Activated CD8-positive, alpha-beta memory T cell treated with anti-CD3 and anti-CD28 coated beads for 4 hours (primary cell): Measurements from ENCODE around the gene ITGA5.
A peak's percentile ranks its signal among the peaks of the same experiment; 100 is the strongest.

Source experiments
- DNase-seq, 2 donors: peaks; one replicate each; pipeline ENCODE4 v3.0.0-alpha.2; 2020; ENCODE audit warnings: low read depth in 2 of 2

ITGA5 gene

DNA sequence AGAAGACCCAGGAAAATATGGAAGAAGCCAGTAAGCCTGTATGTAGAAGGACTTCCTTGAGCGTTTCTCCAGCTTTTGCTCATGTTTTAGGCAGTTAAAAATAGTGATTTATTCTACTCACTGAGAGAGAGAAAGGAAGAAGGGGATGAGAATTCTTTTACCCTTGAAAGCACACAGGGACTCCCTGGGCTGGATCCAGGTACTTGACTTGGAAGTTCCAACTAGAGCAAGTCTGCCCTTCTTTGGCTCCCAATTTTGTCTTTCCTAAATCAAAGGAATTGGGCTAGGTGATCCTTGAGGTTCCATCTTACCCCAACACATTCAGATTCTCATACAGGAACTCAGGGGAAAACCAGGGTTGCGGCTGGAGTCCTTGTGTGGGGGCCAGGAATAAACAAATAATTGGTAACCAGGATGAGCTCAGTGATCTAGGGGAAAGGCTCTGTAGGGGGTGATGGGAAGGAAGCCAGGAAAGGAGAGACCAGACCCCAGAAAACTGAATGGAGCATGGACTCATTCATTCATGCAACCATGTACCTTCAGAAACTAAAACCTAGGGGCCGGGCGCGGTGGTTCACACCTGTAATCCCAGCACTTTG is 11.5 kb upstream of the ITGA5 start:
- no peak for DNase-seq

DNA sequence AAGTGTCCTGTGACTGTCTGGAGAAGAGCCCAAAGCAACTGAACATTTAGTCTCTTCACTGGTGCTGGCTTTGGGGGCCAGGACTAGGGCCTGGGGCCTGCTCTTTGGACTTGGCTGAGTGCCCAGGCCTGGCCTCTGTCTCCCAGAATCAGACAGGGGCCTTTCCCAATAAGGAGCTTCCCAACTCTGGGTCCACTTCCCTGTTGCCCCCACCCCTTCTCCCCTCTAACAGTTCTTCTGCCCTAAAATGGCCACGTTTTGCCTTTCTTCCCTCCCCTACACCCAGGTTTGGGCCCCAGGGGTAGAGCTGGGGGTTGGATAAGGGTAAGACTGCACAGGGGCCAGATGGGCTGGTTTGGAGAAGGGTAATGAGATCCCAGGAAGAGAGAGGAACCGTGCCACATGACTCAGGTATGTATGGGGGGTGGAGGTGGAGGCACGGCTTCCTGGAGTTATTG is 10.0 kb upstream of the ITGA5 start:
- DNase-seq = no peak

DNA sequence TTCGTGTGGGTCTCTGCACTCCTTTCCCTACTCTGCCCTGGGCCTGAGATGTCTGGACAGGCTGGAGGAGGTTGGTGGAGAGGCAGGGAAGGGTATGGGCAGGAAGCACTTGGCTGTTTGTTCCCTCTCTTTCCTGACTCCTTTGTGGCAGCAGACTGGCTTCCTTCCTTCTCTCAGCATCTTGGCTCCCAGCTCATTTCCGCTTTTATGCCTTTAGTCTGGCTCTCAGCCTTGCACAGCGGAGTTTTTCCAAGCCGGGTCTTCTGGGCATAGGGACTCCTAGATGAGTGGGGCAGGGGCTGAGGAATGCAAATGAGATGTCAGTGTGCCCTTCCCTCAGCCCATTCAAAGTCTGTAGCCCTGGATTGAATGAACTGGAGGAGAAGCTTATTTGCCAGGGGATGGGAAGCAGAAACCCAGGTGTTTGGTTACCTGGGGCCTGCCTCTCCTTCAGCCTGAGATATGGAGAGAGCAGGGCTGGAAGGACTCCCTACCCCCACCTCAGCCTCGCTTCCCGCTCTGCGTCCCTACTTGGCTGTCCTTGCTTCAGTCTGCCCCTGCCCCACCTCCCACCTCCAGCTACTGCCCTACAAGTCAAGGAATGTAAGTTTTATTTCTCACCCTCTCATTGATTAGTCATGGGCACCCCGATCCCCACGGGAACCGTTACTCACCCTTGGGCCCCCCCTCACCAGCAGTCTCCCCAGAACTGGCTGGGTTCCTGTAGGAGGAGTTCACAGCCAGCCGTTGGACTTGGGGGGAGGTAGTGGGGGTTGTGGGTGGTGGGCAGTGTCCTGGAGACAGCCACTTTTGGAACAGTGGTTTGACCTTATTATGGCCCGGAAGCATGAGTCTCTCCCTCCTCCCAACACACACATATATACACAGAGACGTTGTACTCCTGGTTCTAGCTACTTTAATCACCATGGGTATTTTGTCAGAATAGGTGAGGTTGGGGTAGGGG is 9.3 kb upstream of the ITGA5 start:
- DNase-seq = no peak

DNA sequence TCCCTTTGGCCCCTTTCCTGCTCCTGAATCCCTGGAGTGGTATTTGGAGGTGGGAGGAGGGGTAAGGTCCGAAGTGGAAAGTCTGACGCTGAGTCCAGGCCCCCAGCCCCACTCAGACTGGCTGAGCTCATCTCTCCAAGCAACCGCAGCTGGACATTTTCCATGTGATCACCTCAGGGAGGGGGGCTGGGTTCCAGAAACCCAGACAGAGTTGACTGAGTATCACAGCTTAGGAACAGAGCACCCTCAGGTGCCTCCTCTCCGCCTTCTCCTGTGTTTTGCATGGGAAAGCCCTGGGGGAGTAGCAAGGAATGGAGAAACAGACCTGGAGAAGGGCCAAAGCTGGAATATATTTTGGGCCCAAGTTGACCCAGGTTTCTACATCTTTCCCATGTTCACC is 8.0 kb upstream of the ITGA5 start:
- no peak for DNase-seq

DNA sequence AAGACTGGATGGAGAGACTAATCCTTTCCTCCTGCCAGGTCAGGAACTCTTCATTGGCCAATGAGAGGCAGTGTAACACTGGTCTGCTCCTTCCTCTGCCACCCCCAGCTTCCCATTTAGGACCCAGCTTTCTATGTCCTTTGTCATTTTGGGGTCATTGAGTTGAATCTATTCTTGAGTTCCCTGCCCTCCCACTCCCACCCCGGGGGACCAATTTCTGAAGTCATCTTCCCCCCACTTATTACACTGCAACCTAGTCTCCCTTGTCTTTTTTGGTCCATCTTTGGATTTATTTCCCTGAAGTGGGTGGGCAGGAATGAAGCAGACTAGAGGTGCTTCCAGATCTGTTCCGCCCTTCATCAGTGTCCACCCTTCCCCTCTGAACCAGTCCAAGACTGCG is 7.6 kb upstream of the ITGA5 start:
- DNase-seq = no peak

DNA sequence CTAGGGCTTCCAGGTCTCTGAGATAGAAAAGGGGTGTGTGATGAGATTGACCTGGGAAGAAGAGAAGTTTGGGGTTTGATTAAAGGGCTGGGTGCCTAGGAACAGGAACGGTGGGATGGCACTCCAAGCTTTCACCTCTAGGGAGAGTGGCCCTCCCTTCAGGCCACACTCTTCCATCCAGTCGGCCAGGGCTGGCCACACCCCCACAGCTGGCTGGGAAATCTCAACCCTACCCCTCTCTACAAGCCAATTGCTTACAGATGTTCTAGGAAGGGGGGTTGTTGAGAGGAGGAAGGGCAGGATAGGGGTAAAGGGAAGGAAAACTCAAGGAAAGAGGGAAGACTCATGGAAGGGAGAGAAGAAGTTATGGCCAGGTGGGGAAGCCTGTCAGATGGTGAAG is 6.6 kb upstream of the ITGA5 start:
- no peak for DNase-seq

DNA sequence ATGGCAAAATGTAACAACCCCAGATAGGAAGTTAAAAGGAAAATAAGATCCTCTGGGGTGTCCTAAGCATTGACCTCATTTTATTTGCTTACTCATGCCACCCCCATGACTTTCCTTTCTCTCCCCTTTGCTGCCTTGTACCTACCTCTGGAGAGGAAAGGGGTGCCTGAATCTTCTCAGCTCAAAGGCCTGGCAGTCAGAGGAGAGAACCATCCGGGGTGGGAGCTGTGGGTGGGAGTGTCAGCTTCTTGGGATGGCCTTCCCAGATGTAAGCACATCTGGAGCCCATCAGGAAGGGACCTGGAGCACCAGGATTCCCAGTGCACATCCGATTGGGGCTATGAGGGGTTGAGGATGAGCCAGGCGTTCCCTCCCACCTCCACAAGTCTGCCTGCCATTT is 5.2 kb upstream of the ITGA5 start:
- no peak for DNase-seq

DNA sequence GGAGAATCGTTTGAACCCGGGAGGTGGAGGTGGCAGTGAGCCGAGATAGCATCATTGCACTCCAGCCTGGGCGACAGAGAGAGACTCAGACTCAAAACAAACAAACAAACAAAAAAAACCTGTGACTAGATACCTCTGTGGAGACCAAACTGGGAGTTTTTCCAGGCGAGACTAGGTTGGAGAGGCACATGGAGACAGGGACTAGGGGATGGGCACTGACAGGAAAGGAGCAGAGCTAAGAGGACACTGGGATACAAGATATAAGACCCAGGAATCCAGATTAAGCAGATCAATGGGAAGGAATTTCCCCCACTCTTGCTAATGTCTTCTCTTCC is 4.7 kb upstream of the ITGA5 start:
- DNase-seq = no peak

DNA sequence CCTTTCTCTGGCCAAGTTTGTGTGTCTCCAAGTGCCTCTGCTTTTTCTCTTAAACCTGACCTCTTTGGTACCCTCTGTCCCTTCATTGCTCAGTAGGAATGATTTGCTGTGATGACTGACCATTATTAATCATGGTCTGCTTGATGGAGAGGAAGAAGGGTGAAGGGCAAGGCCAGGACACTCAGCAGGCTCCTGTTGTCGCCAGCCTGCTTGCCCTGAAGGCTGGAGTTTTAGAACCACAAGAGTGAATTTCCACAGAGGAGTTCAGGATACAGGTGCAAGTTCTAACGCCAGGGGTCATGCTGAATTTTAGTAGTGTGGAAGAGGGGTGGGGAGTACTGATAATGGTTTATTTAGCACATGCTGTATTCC is 2.8 kb upstream of the ITGA5 start:
- DNase-seq = no peak

DNA sequence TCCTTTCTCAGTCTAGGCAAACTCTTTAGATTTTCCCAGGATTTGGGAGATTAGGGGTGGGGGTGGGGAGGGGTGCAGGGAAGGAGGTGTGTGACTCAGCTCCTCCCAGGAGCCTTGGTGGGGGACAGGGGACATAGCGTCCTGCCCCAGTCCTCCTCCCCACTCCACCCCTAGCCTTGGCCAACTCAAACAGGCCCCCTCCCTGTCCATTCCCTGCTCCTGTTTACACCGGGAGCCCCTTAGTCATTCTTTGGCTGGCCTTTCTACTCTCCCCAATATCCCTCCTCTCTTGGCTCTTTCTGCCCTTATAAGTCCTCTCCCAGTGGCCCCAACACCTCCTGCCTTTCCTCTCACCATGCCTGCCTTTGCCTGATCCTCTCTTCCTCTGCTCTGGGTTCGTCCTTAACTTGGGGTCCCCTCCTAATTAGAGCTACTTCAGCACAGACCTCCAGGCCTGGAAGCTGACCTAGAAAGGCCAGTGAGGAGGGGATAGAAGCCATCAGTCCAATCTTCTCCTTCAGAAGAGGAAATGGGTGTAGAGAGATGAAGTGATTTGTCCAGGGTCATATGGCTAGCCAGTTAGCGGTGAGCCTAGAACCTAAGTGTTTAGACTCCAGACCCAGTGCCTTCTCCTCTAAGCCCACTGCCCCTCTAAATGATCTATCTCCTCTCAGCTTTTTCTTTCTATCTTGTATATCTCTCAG is 2.3 kb upstream of the ITGA5 start:
- DNase-seq = no peak

DNA sequence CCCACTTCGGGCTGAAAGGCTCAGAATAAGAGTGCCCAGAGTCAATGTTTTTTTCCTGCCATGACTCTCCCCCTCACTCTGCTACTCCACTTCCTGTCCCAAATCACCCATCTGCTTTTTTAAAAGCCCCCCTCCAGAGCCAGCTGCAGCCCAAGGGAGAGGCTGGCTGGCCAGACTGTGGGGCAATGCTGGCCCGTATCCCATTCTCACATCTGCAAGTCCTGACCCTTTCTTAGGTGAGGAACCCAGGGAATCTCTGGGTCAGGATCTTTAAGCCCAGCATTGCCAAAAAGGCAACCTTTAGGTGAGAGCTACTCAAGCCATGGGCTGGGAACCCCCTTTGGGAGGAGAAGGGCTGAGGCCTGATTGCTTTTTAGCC is 1.7 kb upstream of the ITGA5 start:
- DNase-seq = no peak

DNA sequence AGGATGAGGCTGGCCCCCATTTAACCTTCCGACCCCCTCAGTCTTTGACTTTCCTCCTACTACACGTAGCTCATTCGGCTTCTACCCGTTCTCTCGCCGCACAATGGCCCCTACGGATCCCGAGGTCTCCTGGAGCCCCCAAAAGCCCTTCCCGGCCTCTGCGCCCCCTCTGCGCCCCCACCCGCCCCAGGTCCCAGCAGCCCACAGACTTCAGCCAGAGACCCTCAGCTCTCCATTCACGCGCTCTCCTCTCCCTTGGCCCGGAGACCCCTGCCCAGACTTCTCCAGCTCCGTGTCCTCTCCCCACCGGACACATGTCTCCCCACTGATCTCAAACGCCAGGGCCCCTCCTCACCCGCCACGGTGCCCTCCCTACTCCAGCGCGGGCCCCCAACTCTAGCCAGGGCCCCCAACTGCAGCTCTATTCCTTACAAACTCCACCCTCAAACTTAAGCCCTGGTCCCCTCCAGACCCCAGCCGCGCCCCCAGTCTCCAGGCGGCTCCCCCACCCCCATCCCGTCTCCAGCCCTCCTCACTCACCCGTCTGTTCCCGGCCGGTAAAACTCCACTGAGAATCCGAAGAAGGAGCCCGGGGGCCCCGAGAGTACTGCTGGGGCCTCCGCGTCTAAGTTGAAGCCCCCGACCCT is 502 bp downstream of the ITGA5 start:
- DNase-seq = no peak

DNA sequence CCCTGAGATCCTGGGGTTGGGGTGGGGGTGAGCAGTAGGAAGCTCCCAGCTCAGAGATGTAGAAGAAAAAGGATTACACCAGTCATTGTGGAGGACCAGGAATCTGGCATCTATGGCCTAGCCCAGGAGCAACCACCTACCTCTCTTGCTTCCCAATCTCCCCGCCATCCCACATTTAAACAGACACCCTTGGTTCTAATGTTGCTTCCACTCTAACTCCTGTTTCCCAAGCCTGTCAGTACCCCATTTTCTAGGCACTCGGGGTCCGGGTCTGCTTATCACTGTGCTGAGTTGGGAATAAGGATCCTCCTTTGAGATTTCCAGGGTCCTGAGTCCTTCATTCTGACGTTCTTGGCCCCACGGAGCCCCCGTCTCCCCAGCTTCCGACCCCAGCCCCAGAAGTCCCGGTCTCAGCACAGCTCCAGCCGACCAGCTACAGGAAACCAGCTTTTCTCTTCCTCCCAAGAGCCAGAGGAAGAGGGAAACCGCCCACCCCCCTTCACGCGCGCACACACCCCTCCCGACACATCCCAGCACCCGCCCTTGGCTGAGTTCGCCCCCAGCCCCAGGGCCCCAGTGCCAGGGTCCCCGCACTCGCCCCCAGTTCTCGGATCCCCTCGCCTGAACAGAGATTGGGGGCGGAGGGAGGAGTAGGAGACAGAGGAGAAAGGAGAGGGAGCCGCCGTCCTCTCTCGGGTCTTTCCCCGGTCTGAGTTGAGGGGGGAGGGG is 1.2 kb downstream of the ITGA5 start:
- no peak for DNase-seq

DNA sequence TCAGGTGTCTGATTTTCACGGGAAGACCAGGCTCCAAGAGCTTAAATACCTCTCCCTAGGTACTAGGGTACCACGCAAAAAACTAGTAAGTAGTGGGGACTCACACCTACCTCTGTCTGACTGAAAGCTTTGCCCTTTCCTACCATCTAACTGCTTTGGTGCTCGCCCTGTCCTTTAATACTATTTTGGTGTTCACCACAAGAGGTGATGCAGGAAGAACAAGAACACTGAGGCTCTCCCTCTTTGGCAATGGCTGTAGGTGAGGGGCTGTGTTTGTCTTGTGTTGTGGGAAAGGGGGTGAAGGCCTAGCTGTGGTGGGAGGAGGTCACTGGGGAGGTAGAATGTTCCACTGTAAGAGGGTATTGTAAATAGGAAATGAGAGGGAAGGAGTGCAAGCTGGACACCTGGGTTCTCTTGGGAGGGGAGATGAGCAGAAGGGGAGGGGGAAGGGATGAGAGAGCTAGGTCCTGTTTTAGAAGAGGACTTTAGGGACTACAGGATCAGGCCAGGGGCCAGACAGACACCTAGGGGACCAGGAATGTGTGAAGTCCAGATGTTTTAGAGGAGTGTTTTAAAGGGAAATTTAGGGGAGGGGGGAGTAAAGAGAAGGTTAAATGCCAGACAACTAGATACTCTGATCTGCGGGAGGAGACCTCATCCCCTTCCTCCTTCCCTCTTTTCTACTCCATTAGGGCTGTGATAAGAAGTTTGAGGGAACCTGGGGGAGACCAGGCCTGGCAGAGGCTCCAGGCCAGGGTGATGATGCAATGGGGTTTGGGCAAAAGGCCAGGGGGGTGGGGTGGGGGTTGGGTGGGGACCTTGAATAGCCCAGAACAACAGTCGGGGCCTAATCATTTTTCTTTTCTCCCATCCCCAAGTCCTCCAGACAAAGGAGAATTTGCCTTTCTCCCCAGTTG is 2.1 kb downstream of the ITGA5 start:
- no peak for DNase-seq

DNA sequence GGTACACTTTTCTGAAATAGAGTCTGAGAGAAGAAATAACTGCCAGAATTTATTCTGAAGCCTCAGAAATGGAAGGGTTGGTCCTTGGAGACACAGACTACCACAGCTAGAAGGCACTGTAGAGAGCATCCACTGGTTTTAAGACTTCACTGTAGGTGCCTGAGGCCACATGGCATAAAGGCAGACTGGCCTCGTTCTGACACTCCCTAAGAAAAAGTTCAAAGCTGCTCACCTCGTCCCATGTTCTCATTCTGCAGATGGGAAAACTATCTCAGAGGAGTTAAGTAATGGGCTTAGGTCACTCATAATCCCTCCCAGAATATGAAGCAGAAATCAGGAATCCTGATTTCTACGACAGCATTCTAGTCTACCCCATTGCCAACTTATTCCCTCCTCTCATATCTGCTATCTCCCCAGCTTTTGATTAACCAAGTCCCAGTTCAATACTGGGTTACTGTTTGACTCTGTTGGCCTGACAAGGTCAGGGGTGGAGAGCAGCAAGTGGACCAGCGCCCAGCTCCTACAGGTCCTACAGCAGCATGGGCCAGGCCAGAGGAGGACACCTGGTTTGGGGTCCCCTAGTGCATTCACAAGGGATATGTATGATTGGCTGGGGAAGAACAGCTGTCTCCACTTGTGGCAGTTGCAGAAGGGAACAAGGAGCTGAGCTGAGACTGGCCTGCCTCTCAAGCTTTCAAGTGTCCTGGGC is 3.7 kb downstream of the ITGA5 start:
- DNase-seq = no peak

DNA sequence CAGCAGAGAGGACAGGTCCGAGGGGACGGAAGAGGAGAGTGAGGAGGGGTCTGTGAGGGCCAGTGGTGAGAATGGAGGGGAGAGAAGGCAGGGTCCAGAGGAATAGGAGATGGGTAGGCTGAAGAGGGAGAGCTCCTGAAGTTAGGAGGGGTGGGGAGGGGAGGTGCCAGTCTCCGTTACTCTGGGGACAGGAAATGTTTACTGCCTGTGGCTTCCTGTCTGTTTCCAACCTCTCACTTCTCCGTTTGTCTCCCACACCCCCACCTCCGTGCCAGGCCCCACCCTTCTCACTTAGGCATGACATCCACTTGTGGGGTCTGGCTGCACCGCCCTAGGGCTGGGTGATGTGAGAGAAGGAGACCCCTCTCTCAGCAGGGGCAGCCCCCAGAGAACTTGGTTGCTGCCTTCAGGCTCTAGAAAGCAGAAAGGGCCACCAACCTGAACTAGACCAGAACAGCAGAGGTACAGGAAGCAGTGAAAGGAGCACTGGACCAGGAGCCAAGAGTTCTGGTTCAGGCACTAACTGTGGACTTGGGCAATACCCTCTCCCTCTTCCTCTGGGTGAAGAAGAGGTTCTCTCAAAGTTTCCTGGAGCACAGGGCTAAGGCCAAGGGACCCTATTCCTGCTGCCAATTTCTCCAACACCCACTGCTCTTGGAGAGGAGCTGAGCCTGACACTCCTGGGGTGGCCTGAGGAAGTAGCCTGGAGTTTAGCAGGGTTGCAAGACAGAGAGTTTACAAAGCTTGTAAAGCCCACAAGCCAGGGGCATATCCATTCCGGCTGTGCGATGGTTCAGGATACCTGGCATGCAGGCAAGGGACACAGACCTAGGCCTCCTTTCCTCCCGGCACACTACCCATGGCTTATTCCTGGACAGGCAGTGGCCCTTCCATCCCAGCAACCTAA is 5.5 kb downstream of the ITGA5 start:
- DNase-seq = peak; percentile 55 to 66

DNA sequence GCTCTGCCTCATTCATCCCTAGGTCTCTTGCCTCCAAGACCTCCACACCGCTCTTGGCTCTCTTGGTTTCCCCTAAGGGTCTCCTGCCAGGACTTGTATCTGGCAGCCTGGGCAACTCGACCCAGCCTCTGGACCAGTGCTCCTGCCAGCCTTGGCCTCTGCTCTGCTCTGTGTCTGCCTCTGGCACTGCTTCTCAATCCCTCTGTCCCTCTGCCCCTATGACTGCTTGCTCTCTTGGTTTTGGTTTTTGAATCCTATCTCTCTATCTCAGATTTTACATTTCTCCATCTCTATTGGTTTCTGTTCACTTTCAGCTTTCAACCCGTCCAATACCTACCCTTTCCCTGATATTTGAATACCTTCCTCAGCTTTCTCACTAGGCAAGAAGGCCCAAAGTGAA is 6.3 kb downstream of the ITGA5 start:
- DNase-seq = no peak

DNA sequence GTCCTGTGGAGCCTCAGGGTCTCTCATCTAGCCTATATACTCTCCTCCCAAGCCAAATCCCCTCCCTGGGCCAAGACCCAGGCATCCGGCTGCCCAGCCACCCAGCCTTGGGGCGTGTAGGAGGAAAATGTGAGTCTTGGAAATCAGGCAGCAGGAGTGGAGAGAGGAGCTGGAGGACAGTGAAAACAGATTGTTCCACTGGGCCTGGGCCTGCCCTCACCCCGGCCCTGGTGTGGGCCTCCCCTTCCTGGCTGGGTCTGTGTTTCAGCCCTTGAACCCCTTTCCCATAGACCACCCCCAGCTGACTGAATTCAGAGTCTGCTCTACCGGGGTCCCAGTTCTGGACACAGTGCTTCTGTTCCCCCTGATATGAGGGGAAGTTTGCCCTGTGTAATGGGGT is 6.7 kb downstream of the ITGA5 start:
- no peak for DNase-seq
